Mucosa of descending colon (tissue), 3 donors: ENCODE data around the gene PISD. TPM values are rescaled to one million over a fixed set of nuclear protein-coding genes. Genes with fewer than 3 reads are reported as not detected.

ENCODE experiments used
- ATAC-seq: fragments of 200-7000 bp; cut with Tn5 transposase; one replicate; pipeline ENCODE4 v1.9.1; 2020; ENCODE audit warnings: mild to moderate bottlenecking, moderate library complexity
- DNase-seq, 3 donors: peaks; one replicate each; pipeline ENCODE4 v3.0.0-alpha.2; 2020
- H3K36me3 ChIP-seq: fragments of 200-600 bp; one replicate; pipeline ENCODE4 v1.8.0; 2021; ENCODE audit warnings: low read depth, mild to moderate bottlenecking
- H3K4me1 ChIP-seq: fragments of 200-600 bp; one replicate; pipeline ENCODE4 v1.8.0; 2021; ENCODE audit warnings: low read depth, mild to moderate bottlenecking
- H3K4me3 ChIP-seq: fragments of 200-600 bp; one replicate; pipeline ENCODE4 v1.8.0; 2021; ENCODE audit warnings: mild to moderate bottlenecking
- H3K9me3 ChIP-seq: fragments of 200-600 bp; one replicate; pipeline ENCODE4 v1.8.0; 2021; ENCODE audit warnings: mild to moderate bottlenecking
- CTCF ChIP-seq: fragments of 200-600 bp; IDR thresholded peaks from one replicate; pipeline ENCODE4 v1.8.0; 2022; ENCODE audit warnings: antibody characterized with exemption, mild to moderate bottlenecking
- intact Hi-C, 2 donors: fragments of 100-400 bp; cut with DNase I in 1 of 2; cut with micrococcal nuclease in 1 of 2; formaldehyde crosslinking; loops; one replicate each; pipeline versions ENCODE4 v1.11.0 to v1.11.1; 2022; cut with DNase I, micrococcal nuclease
- total RNA-seq, 3 donors: library from RNA; stranded (reverse); fragmentation: NEBNext Ultra II Directional in 2 of 3; extraction: Animal tissue kit (Norgen Biotek cat#: 25700) in 2 of 3; gene quantifications; one replicate each; pipeline versions ENCODE4 v1.2.1 to v1.2.4, GENCODE V29; 2021 to 2023
- donor health status: DM: no; HTN: no; CAD: no; lungs with moderate emphysema.
- donor health status: DM: no; HTN: no; CAD: no.
- donor health status: DM: no; HTN: yes; CAD: no.

Gene PISD
- total RNA-seq, 3 donors from 2014 or later = 31.6 to 42.9 (median 38.0) TPM

GRCh38 chr22:31629741-31630184, 32.3 kb downstream of the PISD start:
- H3K4me3 ChIP-seq = peak overlapping the region; percentile 48
- DNase-seq (peak in 1 of 3 donors; percentile 27), ATAC-seq (no peak)
- H3K4me1 ChIP-seq = peaks cover 22% of the 10 kb centered on the region
- H3K9me3 ChIP-seq = no peaks in the 10 kb centered on the region
- no peak for TF ChIP-seq CTCF
- intact Hi-C loops = loop anchor here (5.0 to 10.0 kb wide), 2 partner anchors 67 to 75 kb away; no protein-coding TSS in a partner anchor
- no peaks in the 10 kb centered on the region for H3K36me3 ChIP-seq

GRCh38 chr22:31628969-31629708, 32.9 kb downstream of the PISD start:
- TF ChIP-seq CTCF = no peak
- ATAC-seq (no peak), DNase-seq (peak in 2 of 3 donors; percentile 28 to 60)
- Histone ChIP-seq H3K4me1 (peaks cover 22% of the 10 kb centered on the region), H3K36me3 (no peaks in the 10 kb centered on the region), H3K4me3 (no peak overlapping the region), H3K9me3 (no peaks in the 10 kb centered on the region)
- intact Hi-C loops = no loop called here

- Histone ChIP-seq H3K4me1 (peaks cover 16% of the 10 kb centered on the region), H3K9me3 (no peaks in the 10 kb centered on the region), H3K4me3 (no peak overlapping the region), H3K36me3 (no peaks in the 10 kb centered on the region)
- ATAC-seq (no peak), DNase-seq (peak in 1 of 3 donors; percentile 16)
- intact Hi-C loops = no loop called here
- TF ChIP-seq CTCF = no peak
Observed at GRCh38 chr22:31628362-31628761, 33.7 kb downstream of the PISD start.

- Histone ChIP-seq H3K4me1 (peaks cover 16% of the 10 kb centered on the region), H3K4me3 (no peak overlapping the region), H3K9me3 (no peaks in the 10 kb centered on the region), H3K36me3 (no peaks in the 10 kb centered on the region)
- intact Hi-C loops = no loop called here
- TF ChIP-seq CTCF = no peak
- ATAC-seq = no peak
- peak in 1 of 3 donors; percentile 32 for DNase-seq
Observed at GRCh38 chr22:31627223-31627731, 34.7 kb downstream of the PISD start.

GRCh38 chr22:31626427-31627150, 35.4 kb downstream of the PISD start:
- Histone ChIP-seq H3K4me3 (no peak overlapping the region), H3K4me1 (peaks cover 16% of the 10 kb centered on the region), H3K9me3 (no peaks in the 10 kb centered on the region), H3K36me3 (no peaks in the 10 kb centered on the region)
- intact Hi-C loops = no loop called here
- DNase-seq (peak in 1 of 3 donors; percentile 24), ATAC-seq (no peak)
- TF ChIP-seq CTCF = no peak
